IPS DF 19.7 (cell line): ENCODE measurements around the gene NTPCR.
"Not testable (repeated sequence)": the region's sequence is repeated elsewhere in the genome, so short reads cannot be mapped to it uniquely, and the experiment has no call there.

ENCODE experiments used
- DNase-seq: peaks from one replicate; pipeline ENCODE4 v3.0.0-alpha.2; 2013; ENCODE audit warnings: low read depth, low spot score

NTPCR gene

DNA sequence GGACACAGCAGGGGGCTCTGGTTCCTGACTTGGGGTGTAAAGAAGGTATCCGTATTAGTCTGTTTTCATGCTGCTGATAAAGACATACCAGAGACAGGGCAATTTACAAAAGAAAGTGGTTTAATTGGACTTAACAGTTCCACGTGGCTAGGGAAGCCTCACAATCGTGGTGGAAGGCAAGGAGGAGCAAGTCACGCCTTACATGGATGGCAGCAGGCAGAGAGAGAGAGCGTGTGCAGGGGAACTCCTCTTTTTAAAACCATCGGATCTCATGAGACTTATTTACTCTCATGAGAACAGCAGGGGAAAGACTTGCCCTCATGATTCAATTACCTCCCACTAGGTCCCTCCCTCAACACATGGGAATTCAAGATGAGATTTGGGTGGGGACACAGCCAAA, 23.2 kb upstream of the NTPCR start:
- DNase-seq = not testable (repeated sequence)

DNA sequence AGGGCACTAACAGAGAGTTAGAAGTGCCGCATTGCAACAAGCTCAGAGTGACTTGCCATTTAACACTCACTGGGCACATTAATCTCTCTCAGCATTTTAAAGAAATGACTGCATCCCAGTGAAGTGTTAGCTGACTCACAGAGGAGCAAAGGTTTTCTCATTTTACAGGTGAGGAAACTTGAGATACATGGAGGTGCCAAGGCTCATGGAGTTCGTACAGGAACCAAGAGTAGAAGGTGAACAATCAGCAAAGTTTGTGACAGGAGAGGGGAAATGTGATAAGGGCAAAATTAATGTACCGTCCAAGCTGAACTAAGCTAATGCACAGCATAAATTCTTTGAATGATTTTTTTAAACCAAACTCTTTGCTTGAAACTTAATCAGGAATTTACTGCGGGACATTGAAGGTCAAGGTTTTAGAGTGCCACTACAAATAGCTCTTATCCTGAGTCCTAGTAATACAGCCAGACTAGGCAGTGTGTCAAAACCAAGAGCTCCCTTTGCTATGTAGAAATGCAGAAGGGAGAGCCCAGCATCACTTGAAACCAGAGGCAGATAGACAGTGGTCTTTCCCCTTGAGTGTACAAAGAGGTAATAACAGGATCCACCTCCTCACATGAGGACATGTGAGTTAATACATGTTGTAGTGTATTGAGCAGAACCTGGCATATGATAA, 22.4 kb upstream of the NTPCR start:
- no peak for DNase-seq

DNA sequence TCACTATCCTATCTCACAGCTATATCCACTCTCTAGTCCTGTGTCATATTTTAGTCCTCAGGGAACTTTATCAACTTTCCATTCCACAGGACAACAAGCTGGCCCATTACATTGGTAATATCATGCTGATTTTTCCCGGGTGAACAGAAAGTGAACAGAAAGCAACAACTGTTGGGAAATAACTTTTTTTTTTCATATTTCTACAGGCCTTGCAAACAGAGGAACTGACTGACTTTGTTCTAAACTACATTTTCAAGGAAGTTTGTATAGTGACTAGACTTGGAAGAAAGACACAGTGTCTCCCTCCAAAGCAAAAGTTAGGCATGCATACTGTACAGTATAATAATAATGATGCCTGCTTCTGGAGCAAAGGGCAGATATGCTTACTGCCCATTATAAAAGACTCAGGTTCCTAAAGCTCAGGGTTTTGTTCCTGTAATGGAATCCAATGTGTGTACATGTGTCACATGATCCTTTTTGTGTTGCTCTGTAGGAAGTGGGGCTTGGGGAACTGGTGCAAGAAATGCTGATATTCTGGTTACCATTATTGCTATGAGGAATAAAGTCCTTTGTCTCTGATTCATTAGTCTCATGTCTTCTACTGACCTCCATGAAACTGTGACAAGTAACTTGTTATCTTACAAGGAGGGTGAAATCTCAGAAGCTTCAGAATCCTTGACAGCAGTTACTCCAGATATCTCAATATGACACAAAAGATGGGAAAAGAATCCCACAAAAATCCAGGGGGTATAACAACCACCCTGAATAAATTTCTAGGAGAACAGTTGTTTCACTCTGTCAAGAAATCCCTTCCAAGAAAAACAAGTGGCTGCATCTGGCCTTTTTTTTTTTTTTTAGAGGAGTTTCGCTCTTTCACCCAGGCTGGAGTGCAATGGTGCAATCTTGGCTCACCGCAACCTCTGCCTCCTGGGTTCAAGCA, 17.7 kb upstream of the NTPCR start:
- no peak for DNase-seq

DNA sequence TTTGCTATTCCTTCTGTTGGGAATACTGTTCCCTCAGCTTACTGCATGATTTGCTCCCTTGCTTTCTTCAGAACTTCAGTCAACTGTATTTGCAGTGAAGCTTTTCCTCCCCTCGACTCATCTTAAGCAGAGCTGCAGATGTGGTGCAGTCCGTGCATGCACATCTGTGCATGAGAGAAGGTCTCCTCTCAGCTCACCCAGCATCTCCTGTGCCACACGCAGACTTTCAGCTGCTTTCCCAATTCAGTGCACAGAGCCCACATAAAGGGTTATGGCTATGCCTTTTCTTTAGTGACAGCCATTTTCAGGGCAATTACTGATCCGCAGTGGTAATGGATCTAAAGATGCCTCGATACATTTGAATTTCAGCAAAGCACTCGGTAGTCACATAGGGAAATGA, 13.5 kb upstream of the NTPCR start:
- no peak for DNase-seq

DNA sequence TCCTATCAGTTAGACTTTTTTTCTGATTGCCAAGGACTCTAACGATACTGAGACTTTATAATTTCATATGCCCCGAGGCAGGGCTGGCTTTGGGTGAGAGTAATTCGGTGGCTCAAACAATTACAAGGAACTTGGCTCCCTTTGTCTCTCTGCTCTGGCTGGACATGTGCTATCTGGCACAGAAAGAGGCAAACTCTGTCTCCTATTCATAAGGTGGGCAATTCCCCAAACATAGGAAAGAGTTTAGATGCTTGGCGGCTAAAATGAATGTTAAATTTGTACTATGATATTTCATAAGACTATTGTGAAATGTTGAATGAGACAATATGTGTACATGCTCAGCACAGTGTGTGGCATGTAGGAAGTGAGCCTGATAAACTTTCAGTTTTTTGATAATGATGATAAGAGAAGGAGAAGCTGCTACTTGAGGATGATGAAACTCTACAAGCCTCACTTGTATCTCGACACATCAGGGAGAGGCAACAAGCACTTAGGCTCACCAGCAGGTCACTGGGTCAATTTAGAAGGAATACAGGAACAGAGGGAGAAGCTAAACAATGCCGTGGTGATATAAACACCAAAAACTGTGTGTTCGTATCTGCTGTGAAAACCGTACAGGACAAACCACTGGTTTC, 12.6 kb upstream of the NTPCR start:
- no peak for DNase-seq

DNA sequence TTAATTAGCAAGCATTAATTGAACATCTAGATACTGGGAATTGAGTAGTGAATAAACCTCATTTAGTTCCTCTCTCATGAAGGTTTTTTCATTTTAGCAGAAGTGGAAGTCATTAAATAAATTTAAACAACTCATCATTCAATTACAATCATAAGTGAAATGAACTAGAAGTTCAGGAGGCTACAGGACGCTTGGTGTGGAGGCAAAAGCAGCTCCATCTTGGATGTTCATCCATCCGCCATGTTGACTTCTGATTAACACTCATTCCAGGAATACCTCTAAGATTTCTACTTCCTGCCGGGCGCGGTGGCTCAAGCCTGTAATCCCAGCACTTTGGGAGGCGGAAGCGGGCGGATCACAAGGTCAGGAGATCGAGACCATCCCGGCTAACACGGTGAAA, 11.5 kb upstream of the NTPCR start:
- no peak for DNase-seq

DNA sequence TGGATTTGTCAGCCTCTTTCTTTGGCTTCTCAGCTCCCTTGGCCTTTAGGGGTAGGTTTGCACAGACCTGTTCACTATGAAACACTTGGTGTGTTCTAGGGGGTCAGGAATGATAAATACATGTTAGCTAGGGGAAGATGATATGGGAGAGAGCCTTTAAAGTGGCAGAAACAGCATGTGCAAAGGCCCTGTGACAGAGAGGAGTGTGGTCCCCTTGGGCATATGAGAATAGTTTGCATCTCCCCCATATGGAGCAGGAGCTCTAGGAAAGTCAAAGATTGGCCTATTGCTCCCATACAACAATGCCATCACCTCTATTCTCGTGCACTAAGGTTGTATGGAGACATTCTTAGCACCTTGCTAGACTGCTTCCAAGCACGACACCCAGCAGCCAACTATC, 10.7 kb upstream of the NTPCR start:
- no peak for DNase-seq

DNA sequence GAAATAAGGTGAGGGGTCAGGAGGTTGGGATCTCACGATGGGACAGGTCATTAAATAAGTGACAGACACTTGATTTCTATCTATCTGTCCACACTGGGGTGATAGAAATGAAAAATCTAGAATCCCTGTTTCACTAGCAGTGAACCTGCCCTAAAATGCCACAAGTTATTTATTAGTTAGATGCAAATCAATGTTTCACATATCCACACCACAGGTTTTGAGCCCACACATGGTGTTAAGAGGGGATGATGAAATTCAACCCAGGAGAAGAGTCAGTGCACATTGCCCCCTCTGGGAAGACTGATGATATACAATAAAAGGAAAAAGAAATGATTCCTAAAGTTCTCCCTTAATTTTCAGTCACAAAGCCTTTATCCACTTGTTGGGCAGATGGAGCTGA, 10.1 kb upstream of the NTPCR start:
- DNase-seq = no peak

DNA sequence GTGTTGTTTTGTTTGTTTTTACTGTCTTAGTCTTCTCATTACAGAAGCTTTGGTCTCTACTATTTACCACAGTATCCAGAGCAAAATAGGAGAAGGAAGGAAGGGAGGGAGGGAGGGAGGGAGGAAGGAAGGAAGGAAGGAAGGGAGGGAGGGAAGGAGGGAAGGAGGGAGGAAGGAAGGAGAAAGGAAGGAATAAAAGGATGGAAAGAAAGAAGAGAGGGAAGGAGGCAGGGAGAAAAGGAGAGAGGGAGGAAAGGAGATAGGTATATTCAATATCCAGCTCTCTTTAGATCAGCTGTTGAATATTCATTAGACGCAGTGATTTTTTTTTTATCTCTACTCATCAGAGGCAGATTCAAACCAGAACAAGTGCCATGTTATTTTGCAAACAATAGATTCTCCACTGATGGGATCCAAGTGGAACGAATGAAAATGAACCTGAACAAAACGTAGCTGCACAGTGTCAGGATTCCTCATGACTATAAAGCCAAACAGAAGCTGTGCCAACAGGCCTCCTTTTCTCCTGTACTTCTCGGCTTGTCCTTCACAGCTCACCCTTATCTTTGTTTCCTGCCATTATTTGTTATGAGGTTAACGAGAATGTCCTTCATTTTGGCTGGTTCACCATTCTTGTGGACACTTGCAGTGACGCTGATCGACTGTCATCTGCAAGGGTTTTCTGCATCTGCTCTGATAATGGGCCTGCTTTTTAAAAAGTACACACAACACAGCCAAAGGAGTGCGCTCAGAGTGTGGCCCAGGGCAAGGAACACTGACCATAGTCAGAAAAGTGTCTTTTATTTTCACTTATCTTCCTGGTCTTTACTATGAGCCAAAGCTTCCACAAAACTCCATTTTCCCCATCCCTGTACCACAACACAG, 7.8 kb upstream of the NTPCR start:
- no peak for DNase-seq

DNA sequence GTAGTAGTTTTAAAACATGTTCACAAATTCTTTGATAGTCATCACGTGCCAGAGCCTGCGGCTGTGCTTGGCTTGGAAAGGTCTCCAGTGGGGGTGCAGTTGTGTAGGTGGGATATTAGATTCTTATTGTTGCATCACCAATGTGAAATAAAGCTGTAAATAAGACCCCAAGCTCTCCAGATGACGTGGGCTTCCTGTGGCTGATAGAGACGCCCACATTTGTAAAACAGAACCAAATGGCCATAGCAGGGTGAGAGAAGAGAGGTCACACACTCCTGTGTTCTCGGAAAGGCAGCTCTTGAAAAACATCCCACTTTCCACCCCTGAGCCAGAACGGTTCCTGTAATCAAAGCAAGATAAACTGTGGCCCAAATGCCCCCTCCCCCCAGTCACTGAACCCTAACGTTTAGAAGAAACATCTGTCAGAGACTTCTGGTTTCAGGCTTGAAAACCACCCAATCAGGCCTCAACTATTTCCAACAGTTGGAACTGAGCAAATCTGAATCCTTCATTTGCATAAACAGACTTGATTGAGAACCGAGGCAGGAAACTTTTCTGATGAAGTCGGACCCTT, 6.6 kb upstream of the NTPCR start:
- no peak for DNase-seq

DNA sequence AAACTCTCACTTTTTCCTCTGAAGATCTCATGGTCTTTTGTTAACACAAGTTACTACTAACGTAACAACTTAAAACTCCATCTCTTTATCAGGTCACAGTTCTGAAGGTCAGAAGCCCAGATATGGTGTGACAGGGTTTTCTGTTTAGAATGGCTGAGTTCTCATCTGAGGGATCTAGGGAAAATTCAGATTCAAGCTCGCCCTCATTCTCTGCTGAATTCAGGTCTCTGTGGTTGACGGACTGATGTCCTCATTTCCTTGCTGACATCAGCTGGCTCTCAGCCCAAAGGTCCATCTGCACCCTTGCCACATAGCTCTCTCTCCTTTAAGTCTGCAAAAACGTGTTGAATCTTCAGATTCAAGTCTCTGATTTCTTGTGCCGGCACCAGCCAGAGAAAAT, 6.1 kb upstream of the NTPCR start:
- no peak for DNase-seq

DNA sequence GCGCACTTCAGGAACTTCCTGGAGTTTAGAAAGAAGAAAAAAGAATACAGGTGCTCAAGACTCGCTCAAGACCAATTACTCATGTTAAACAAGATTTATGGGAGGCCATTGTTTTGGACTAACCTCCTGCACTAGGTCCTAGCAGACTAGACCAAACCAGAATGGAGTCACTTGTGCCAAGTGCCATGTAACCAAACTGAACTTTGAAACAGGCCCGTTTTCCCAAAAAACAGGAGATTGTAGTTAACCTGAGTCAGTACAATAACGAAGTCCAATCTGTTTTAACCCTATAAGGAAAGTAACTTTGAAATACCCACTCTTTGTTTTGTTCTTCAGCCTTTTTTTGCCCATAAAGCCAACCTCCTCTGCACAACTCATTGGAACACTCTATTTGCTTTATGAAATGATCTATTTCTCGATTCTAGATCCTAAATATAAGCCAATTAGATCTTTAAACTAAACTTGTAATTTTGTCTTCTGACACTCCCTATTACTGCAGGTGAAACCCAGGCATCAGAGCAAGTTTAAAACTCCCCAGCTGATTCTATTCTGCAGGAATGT, 695 bp upstream of the NTPCR start:
- DNase-seq = no peak

DNA sequence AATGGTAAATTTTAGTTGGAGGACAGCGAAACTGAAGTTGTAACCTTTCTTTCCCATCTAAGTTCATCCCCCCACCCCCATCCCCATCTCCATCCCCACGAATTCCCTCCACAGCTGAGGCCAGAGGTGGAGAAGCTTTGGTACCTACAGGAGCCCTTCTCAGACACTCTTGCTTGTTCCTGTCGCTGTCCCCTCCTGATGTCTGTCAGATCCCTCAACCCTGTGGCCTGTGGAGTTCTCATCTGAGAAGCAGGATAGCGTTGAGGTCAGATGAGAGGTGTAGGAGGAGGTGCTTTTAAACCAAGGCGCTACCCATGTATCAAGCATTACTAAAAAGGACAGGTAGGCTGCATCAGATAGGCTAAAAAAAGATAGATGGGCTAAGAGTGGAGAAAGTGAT, 769 bp downstream of the NTPCR start:
- DNase-seq = no peak

DNA sequence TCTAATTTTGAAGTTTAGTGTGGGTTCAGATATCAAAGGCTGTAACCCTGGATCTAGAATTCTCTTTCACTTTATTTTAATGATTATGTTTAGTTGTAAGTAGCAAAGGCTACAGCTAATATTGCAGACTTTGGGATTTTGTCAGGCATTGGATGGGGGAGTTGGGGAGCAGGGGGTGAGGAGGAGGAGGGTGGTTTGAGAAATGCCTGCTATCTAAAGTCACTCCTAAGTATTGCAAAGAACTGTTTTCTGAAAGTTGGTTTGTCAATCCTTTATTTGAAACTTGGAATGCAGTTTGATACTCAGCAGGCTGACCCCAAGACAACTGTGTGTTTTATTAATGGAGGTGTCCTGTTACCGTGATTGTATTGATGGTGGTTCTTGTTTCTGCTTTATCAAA, 1.2 kb downstream of the NTPCR start:
- no peak for DNase-seq

DNA sequence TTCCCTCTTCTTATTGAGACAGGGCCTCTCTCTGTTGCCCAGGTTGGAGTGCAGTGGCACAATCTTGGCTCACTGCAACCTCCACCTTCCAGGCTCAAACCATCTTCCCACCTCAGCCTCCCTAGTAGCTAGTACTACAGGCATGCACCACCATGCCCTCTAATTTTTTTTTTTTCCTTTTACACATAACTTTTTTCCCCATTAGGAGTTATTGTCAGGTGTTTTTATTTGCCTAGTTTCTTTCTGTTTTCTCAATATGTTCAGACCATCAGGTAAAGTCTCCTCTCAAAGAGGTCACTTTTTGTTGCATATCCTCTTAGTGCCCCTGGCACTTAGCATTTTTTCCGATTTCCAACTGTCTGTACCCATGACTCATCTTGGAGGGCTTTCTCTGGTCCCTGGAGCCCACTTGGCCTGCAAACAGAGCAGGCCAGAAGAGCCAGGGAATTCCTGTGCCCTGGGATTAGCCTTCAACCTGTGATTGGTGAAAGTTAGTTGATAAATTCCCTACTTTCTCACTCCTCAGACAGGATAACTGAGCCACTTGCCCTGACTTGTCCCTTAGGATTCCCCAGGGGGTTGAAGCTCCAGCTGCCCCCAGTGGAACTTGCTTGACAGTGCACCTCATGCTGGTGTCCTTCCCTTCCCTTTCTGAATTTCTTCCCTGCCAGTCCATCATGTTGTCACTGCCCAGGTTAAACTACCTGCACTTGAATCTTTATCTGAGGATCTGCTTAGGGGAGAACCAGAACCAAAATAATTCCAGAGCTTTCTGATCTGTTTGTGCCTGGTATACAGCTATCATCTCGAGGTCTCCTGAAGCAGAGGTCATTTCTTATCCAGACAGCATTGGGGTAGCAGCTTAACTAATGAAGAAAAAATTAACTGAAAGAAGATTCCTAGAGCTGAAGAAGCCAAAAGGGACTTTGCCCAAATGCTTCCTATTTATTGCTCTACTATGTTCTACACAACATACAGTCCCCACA, 2.4 kb downstream of the NTPCR start:
- DNase-seq = peak; percentile 52

DNA sequence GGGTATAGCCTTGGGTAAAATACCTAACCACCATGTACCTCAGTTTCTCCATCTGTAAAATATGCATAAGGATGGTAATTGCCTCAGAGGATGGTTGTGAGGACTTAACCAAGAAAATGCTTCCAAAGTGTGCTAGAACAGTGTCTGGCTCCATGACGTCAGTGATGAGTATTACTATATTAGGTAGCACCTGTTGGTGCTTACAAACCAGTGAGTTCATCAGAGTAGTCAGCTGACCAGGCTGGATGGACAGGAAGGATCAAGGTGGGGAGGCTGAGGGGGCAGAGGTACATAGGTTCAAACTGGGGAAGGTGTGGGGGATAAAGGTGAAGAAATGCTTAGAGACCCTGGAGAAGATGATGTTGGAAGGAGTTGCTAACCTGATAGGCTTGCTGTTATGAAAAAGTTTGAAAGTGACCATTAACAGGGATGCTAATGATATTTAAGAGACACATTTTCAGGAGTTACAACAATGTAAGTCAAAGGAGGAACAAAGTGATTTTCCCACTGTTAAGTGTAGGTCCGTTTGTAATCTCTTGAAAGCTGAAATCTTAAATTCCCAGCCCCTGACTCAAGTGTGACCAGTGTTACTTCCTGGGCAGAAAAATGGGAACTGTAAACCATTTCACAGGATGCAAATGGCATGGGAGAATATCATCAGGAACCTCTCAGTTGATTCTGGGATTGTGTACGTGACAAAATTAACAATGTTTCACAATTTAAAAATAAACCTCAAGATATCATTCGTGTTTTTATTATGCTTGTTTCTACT, 4.4 kb downstream of the NTPCR start:
- DNase-seq = no peak

DNA sequence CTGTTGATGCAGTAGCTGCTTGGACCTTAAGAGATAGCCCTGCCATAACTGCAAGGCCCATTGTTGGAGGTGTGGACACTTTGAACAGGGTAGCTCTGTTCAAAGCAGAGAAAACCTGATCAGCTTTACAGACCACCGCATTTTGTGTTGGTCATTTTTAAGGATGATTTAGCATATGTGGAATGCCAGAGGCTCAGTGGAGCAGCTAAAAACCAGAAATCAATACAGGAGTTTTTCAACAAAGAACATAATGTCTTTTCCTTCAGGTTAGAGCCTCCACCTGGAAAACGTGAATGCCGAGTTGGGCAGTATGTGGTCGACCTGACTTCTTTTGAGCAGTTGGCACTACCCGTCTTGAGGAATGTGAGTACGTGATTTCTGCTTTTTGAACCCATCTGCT, 5.7 kb downstream of the NTPCR start:
- DNase-seq = no peak

DNA sequence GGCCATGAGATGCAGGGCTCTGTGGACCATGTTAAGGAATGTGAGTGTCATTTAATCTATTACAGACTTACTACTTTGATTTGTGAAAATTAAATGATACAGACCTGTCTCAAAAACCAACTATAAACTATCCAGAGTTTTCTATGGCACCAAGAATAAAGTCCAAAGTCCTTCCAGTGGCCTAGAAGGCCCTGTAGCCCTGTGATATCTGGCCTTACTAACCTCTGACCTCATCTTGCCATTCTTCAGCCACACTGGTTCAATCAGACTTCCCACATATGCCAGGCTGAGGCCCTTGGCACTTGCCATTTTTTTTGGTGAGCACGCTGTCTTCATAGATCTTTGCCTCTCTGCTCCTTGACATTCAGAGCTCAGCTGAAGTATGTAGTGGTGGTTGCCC, 7.7 kb downstream of the NTPCR start:
- DNase-seq = no peak
